Measurements from ENCODE around the gene CLEC3B.
"Not testable (repeated sequence)": the region's sequence is repeated elsewhere in the genome, so short reads cannot be mapped to it uniquely, and the experiment has no call there.

The CLEC3B gene, protein sequence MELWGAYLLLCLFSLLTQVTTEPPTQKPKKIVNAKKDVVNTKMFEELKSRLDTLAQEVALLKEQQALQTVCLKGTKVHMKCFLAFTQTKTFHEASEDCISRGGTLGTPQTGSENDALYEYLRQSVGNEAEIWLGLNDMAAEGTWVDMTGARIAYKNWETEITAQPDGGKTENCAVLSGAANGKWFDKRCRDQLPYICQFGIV

GRCh38 chr3:45026038-45026437 is at the start of gene CLEC3B:
TSS of gene CLEC3B (plus strand) at chr3:45026303. CDS start at chr3:45026363, 60 bp downstream.
- DNase-seq = no peak

- DNase-seq = no peak
Observed at GRCh38 chr3:44981220-44981619, 44.9 kb upstream of the CLEC3B start.

DNA sequence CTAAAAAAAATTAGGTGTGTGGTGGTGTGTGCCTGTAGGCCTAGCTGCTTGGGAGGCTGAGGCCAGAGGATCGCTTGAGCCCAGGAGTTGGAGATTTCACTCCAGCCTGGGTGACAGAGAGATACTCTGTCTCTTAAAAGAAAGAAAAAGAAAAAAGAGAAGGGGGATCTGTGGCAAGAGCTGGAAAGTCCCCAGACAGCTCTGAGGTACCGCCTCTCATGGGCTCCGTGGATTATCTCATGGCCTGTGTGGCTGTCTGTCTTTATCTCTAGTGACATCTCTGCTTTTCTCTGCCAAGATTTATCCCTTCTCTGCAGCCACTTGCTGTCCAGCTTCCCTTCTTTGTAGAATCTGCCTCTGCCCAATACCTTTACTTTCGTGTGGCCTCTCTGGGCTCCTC is 44.4 kb upstream of the CLEC3B start:
- DNase-seq = no peak

GRCh38 chr3:44982817-44983216 is 43.3 kb upstream of the CLEC3B start:
- DNase-seq = no peak

DNA sequence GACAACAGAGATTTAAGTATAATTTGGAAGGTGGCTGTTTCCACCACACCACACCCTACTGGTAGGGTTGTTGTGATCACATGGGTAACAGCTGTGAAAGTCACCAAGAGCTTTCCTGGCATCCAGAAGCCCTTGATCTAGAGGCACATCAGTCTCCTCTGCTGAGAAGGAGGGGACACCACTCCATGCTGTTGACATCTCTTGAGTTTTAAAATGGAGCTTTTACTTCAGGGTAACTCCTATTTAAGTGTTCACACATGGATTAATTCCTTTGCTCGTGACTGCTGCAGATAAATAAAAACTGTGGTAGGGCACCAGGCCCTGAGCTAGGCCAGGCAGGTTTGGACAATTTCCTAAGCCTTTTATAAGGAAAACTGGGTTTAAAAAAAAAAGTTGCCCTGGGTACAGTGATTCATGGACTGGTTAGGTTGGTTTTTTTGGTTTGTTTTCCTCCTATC is 42.6 kb upstream of the CLEC3B start:
- DNase-seq = no peak

DNA sequence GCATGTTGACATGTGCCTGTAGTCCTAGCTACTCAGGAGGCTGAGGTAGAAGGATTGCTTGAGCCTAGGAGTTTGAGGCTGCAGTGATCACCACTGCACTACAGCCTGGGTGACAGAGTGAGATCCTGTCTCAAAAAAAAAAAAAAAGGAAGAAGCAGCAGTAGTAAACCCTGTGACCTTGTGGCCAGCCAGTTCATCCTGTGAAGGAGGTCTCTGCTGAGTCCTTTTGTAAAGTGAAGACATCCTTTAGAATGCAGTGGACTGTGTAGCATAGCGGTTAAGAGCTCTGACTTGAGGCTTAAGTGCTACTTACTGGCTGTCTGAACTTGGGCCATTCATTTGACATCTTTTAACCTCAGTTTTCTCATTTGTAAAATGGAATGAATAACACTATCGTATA is 41.8 kb upstream of the CLEC3B start:
- DNase-seq = no peak

DNA sequence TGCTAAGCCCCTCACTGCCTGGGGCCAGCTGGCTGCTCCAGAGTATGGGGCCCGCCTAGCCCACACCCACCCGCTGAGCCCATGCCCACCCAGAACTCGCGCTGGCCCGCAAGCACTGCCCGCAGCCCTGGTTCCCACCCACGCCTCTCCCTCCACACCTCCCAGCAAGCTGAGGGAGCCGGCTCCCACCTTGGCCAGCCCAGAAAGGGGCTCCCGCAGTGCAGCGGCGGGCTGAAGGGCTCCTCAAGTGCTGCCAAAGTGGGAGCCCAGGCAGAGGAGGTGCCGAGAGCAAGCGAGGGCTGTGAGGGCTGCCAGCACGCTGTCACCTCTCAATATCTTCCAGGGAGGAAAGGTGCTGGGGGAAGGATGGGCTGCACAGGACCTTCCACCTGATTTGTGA is 39.8 kb upstream of the CLEC3B start:
- DNase-seq = not testable (repeated sequence)

DNA sequence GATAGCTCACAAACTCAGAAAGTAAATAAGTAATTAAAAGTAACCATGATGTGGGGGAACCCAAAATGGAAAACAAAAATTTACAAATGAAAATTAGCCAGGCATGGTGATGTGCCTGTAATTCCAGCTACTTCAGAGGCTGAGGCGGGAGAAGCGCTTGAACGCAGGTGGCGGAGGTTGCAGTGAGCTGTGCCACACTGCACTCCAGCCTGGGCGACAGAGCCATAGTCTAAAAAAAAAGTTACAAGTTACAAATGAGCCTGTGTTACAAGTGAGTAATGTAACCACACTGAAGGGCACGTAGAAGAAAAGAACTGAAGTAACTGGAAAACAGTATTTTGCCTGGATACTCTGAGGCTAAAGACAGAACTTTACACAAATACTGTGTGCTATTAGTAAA is 38.8 kb upstream of the CLEC3B start:
- DNase-seq = no peak

GRCh38 chr3:44988073-44988472 is 38.0 kb upstream of the CLEC3B start:
- peak; percentile 30 for DNase-seq

DNA sequence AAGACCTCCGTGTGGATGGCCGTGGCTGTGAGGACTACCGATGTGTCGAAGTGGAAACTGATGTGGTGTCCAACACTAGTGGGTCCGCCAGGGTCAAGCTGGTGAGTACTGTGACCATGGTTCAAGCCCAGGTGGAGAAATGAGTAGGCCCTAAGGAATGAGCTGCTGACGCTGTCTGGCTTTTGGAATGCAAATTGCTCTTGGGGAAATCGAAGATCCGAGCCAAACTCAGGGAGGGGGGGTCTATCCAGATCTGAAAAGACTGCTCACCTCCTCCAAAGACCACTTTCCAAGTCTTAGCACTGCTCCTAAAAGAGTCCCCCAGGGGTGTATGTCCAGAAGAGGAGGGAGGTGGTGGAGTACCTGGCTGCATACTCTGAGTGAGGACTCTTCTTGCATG is 37.0 kb upstream of the CLEC3B start:
- DNase-seq = no peak

GRCh38 chr3:44989636-44990373 is 36.3 kb upstream of the CLEC3B start:
- no peak for DNase-seq

DNA sequence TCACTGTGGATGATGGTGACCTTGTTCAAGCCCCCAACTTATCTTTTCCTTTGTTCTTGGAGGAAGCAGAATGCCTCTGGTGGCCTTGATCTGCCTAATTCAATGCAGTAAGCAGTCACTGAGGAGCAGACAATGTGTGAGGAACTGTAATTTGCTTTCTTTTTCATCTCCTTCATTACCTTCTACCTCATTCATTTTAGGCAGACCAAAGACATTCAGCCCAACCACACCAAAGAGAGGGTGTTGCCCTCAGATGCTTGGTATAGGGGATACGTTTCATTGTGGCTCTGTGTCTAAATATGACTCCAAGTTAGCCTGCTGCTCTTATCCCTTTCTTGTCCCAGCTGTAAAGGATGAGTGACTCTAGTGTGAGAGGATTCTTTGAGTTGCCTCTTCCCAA is 34.8 kb upstream of the CLEC3B start:
- no peak for DNase-seq

DNA sequence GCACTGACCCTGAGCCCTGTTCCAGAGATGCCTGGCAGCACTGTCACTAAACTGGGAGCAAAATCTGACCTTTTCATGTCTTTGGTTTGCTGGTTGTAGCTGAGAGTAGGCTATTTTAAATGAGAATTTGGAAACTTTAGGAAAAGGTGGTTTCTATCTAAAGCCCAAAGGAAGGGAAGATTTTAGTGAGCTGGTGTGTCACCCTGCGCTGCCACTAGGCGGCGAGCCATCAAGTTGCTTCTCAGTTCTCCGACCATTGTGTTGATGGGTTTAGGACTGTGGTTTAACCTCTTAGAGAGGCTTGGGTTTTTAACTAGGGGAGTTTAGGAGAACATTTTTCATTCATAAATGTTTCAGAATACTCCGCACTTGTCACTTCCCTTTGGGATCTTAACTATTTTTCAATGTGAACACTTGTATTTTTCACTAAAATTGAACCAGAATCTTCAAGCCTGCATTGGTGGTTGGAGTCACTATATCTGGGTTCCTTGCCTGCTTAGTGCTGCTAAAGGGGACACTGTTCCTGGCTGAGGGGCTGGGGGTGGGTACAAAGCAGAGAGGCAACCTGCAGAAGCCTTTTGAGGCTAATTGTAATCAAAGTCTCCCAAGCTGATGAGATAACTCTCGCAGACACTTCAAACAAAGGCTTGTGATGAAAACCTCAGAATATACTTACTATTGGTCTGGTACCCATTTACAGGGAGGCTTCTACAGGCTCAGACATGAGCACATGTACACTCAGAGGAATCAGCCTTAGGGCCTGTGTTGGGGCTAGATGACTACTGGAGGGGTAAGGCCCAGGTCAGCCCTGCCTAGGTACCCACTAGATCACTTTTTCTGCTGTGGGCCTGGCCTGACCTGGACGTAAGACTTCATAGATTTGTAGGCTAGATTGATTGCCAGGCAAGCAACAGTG is 33.3 kb upstream of the CLEC3B start:
- DNase-seq = no peak

GRCh38 chr3:44993471-44994205 is 32.5 kb upstream of the CLEC3B start:
- no peak for DNase-seq

- DNase-seq = no peak
Observed at GRCh38 chr3:44995142-44995770, 30.8 kb upstream of the CLEC3B start.

GRCh38 chr3:44996556-44996969 is 29.5 kb upstream of the CLEC3B start:
- no peak for DNase-seq

GRCh38 chr3:44999782-45000181 is 26.3 kb upstream of the CLEC3B start:
- no peak for DNase-seq

DNA sequence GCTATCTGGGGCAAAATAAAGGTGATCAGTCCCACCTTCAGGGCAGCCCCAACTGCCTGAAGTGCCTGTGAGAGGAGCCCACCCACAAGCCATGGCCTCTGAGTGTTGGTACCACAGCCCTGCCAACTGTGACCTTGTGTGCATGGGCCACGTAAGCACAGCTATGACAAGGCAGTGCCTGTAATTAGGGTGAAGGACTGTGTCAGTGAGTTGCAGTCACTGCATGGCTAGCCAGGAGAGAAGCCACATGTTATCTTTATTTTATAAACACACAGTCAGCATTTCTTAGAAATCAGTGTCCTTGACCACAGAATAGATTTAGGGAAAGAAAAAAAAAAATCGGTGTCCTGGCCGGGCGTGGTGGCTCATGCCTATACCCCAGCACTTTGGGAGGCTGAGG is 25.3 kb upstream of the CLEC3B start:
- no peak for DNase-seq

- DNase-seq = no peak
Observed at GRCh38 chr3:45001738-45002137, 24.4 kb upstream of the CLEC3B start.

DNA sequence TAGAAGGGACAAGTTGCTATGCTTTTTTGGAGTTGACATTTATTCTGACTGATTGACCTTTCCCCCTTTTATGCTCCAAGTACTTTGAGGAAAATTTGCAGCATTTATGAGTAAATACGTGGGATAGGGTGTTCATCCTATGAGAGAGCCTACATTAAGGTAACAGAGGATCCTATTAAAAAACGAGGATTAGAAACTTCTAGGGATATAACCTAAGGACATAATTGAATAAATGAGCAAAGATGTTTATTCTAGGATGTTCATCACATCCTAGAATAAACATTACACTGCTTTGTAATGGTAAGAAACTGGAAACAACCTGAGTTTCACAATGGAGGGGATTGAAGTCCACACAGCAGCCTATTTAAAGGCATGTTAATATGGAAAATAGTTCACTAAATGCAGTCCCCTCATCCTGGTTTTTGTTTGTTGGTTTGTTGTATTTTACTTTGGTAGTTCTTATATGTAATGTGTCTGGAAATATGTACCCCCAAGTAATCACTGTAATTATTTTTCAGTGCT is 23.9 kb upstream of the CLEC3B start:
- DNase-seq = no peak

DNA sequence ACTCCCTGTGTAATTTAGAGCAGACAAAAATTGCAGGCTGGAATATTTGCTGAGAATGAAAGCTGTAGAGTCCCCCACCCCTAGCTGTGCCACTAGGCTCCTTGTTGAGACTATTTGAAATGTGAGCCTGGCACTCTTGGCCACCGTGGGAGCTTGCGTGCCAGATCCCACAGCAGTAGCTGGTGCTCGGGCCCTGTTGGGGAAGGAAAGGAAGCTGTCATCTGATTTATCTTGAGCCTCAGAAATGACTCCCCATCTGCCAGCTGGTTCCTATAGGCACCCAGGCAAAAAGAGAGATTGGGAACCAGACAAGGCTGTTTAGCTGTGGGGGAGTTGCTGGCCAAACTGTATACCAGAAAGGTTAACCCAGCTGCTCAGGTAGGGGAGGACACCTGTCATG is 23.4 kb upstream of the CLEC3B start:
- DNase-seq = no peak

GRCh38 chr3:45003406-45003805 is 22.7 kb upstream of the CLEC3B start:
- DNase-seq = no peak

All from activated CD4-positive, alpha-beta T cell treated with anti-CD3 and anti-CD28 coated beads, Interleukin-10, Interleukin-2, amounts not matched to agents 100 ng/mL and 50 ng/mL, durations not matched to agents 16 hours and 8 hours (primary cell).